ENCODE measurements around the gene LRRC74B. TPM values are rescaled to one million over a fixed set of nuclear protein-coding genes. Genes with fewer than 3 reads are reported as not detected.

LRRC74B gene
- total and polyA plus RNA-seq, 4 donors: 0.97 to 9.0 (median 2.3) TPM

- H3K4me3 ChIP-seq: no peak overlapping the region
- WGBS, 2 donors: 80 to 81% methylated on average over 13 of the region's 13 CpGs
- DNase-seq: no peak
- no peak for TF ChIP-seq CTCF (IDR thresholded peaks at IDR 0.05; ENCODE audit: control extremely low read depth, extremely low read depth)
- H3K9ac ChIP-seq (ENCODE audit: insufficient read depth in 1 of 2, low read length in 2 of 2): no peak overlapping the region
- no peak overlapping the region for H3K27ac ChIP-seq (ENCODE audit: low read depth in 1 of 2, low read length in 1 of 2)
- H3K36me3 ChIP-seq (ENCODE audit: control insufficient read depth in 4 of 4, insufficient read depth in 4 of 4, low read length in 4 of 4): no peaks in the 10 kb centered on the region
- H3K9me3 ChIP-seq (ENCODE audit: control insufficient read depth in 4 of 4, insufficient read depth in 3 of 4, low read length in 3 of 4): no peaks in the 10 kb centered on the region
- ATAC-seq (ENCODE audit: insufficient read depth, low FRiP score): no peak
- no peaks in the 10 kb centered on the region for H3K27me3 ChIP-seq (ENCODE audit: control insufficient read depth in 3 of 3, insufficient read depth in 3 of 3, low read length in 2 of 3)
- H3K4me1 ChIP-seq (ENCODE audit: control insufficient read depth in 5 of 5, insufficient read depth in 5 of 5, low read length in 5 of 5): peaks cover 0 to 3% (median 0%) of the 10 kb centered on the region in 5 donors
Observed at GRCh38 chr22:21022955-21023614, 22.7 kb upstream of the LRRC74B start.

GRCh38 chr22:21025266-21025665, 20.5 kb upstream of the LRRC74B start:
- no peaks in the 10 kb centered on the region for H3K36me3 ChIP-seq (ENCODE audit: control insufficient read depth in 4 of 4, insufficient read depth in 4 of 4, low read length in 4 of 4)
- H3K4me1 ChIP-seq (ENCODE audit: control insufficient read depth in 5 of 5, insufficient read depth in 5 of 5, low read length in 5 of 5): peaks cover 0 to 3% (median 0%) of the 10 kb centered on the region in 5 donors
- H3K27ac ChIP-seq (ENCODE audit: low read depth in 1 of 2, low read length in 1 of 2): no peak overlapping the region
- no peak for TF ChIP-seq CTCF (IDR thresholded peaks at IDR 0.05; ENCODE audit: control extremely low read depth, extremely low read depth)
- DNase-seq (no peak), ATAC-seq (ENCODE audit: insufficient read depth, low FRiP score) (no peak)
- H3K4me3 ChIP-seq: no peak overlapping the region
- no peaks in the 10 kb centered on the region for H3K9me3 ChIP-seq (ENCODE audit: control insufficient read depth in 4 of 4, insufficient read depth in 3 of 4, low read length in 3 of 4)
- H3K27me3 ChIP-seq (ENCODE audit: control insufficient read depth in 3 of 3, insufficient read depth in 3 of 3, low read length in 2 of 3): no peaks in the 10 kb centered on the region
- WGBS, 2 donors: 57 to 58% methylated on average over 8 of the region's 8 CpGs
- no peak overlapping the region for H3K9ac ChIP-seq (ENCODE audit: insufficient read depth in 1 of 2, low read length in 2 of 2)

GRCh38 chr22:21025763-21026755, 19.7 kb upstream of the LRRC74B start:
- no peak overlapping the region for H3K4me3 ChIP-seq
- H3K27ac ChIP-seq (ENCODE audit: low read depth in 1 of 2, low read length in 1 of 2): no peak overlapping the region
- H3K27me3 ChIP-seq (ENCODE audit: control insufficient read depth in 3 of 3, insufficient read depth in 3 of 3, low read length in 2 of 3): peaks cover 0 to 2% (median 0%) of the 10 kb centered on the region in 3 donors
- TF ChIP-seq CTCF (IDR thresholded peaks at IDR 0.05; ENCODE audit: control extremely low read depth, extremely low read depth): no peak
- H3K4me1 ChIP-seq (ENCODE audit: control insufficient read depth in 5 of 5, insufficient read depth in 5 of 5, low read length in 5 of 5): peaks cover 0 to 3% (median 0%) of the 10 kb centered on the region in 5 donors
- WGBS, 2 donors: 88 to 89% methylated on average over 27 of the region's 27 CpGs
- no peak for ATAC-seq (ENCODE audit: insufficient read depth, low FRiP score)
- no peak overlapping the region for H3K9ac ChIP-seq (ENCODE audit: insufficient read depth in 1 of 2, low read length in 2 of 2)
- H3K36me3 ChIP-seq (ENCODE audit: control insufficient read depth in 4 of 4, insufficient read depth in 4 of 4, low read length in 4 of 4): no peaks in the 10 kb centered on the region
- H3K9me3 ChIP-seq (ENCODE audit: control insufficient read depth in 4 of 4, insufficient read depth in 3 of 4, low read length in 3 of 4): no peaks in the 10 kb centered on the region
- DNase-seq: no peak
